ENCODE measurements around the gene ART5.

The ART5 gene

DNA sequence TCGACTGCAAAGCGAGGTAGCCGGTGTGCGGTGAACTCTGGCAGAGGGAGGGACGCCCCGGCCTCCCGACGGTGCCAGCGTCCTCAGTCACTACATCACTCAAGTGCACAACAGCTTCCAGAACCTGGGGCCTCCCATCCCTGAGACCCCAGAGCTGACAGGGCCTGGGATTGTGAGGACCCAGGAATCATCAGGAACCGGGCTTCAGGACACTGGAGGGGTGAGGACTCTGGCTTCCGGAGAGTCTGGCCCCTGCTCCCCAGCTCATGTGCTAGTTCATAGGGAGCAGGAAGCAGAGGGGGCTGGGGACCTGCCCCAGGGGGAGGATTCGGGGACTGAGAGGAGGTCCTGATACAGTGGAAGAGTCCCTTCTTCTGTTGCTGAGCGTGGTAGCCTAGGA is 4.6 kb downstream of the ART5 start:
- no peak overlapping the region for H3K4me3 ChIP-seq (ENCODE audit: low read depth, low read length)
- no peak for DNase-seq (ENCODE audit: low read depth)
- TF ChIP-seq MYC (IDR thresholded peaks at IDR 0.05; ENCODE audit: low read depth, low read length) (no peak), CTCF (IDR thresholded peaks at IDR 0.05; ENCODE audit: low read depth, low read length) (no peak), MAX (IDR thresholded peaks at IDR 0.05; ENCODE audit: low read depth, low read length) (no peak), POLR2A (IDR thresholded peaks at IDR 0.05; ENCODE audit: extremely low read depth, insufficient read length) (no peak)

DNA sequence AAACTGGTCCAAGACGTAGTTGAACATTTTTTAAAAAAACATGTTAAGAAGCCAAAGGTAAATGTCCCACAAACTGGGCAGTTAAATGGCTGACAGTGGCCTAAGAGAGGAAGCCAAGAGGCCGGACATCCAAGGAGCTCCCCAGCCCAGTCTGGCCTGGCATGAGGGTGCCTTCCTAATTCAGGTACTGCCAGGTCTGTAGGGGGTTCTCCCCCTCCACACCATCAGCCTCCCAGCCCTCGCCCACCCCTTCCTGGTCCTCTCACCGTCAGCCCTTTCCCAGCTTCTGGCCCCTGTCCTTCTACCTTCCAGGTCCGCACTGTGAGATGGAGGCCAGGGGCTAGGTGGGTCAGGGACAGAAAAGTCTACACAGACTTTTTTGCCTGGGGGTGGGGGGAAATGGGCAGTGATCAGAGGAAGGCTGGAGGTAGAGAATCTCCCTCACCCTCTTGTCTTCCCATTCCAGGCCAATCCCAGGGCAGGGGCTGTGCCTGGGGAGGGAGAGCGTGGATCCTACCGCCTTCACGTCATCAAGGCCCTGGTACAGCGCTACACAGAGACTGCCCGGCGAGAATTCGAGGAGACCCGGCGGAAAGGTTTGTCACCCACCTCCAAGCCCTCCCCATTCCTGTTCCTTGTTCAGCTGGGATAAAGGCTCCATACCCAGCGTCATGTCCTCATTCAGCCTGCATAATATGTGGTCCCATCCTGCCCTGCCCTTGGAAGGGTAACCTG is 6.0 kb downstream of the ART5 start:
- DNase-seq (ENCODE audit: low read depth) = no peak
- no peak for TF ChIP-seq POLR2A (IDR thresholded peaks at IDR 0.05; ENCODE audit: extremely low read depth, insufficient read length)
- TF ChIP-seq MAX (IDR thresholded peaks at IDR 0.05; ENCODE audit: low read depth, low read length) = no peak
- no peak for TF ChIP-seq CTCF (IDR thresholded peaks at IDR 0.05; ENCODE audit: low read depth, low read length)
- TF ChIP-seq MYC (IDR thresholded peaks at IDR 0.05; ENCODE audit: low read depth, low read length) = no peak
- H3K4me3 ChIP-seq (ENCODE audit: low read depth, low read length) = no peak overlapping the region

DNA sequence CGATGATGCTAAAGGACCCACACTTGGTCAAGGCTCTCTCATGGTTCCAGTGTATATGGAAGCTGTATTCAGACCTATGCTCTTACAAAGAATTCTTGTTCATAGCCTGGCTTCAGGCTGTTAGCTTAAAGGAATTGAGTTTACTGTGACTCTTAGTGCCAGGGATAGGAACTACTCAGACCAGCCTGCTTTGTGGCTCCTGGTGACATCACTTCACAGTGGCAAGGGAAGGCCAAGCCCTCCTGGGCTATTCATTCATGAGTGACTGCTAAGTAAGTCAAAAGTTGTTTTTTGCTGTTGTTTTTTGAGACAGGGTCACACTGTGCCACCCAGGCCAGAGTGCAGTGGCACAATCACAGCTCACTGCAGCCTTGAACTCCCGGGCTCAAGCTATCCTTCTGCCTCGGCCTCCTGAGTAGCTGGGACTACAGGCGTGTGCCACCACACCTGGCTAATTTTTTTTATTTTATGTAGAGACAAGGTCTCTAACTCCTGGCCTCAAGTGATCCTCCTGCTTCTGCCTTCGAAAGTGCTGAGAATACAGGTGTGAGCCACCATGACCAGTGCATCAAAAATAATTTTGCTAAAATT is 9.6 kb downstream of the ART5 start:
- no peak for DNase-seq (ENCODE audit: low read depth)
- TF ChIP-seq MAX (IDR thresholded peaks at IDR 0.05; ENCODE audit: low read depth, low read length) (no peak), CTCF (IDR thresholded peaks at IDR 0.05; ENCODE audit: low read depth, low read length) (no peak), MYC (IDR thresholded peaks at IDR 0.05; ENCODE audit: low read depth, low read length) (no peak), POLR2A (IDR thresholded peaks at IDR 0.05; ENCODE audit: extremely low read depth, insufficient read length) (no peak)
- H3K4me3 ChIP-seq (ENCODE audit: low read depth, low read length) = no peak overlapping the region

- no peak for DNase-seq (ENCODE audit: low read depth)
- no peak for TF ChIP-seq POLR2A (IDR thresholded peaks at IDR 0.05; ENCODE audit: extremely low read depth, insufficient read length)
- no peak for TF ChIP-seq MAX (IDR thresholded peaks at IDR 0.05; ENCODE audit: low read depth, low read length)
- TF ChIP-seq MYC (IDR thresholded peaks at IDR 0.05; ENCODE audit: low read depth, low read length) = no peak
- no peak for TF ChIP-seq CTCF (IDR thresholded peaks at IDR 0.05; ENCODE audit: low read depth, low read length)
- no peak overlapping the region for H3K4me3 ChIP-seq (ENCODE audit: low read depth, low read length)
Measured at GRCh38 chr11:3631331-3631730, 10.5 kb downstream of the ART5 start.

DNA sequence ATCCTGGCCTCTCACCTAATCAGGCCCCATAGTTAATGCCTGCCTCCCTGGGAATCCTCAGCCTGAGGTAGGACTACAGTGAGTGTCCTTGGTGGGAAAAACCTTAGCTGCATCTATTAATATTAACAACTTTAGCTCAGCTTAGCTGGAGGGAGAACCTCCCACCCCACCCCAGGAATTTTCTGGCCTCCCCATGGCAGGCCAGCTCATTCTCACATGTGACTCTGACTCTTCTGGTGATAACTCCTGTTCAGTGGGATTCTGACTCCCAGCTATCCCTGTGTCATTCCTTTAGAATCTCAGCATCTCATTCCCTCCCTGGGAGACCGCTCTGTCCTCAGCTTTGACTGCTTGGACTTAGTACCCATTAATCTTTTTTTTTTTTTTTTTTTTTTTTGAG is 14.5 kb downstream of the ART5 start:
- no peak for DNase-seq (ENCODE audit: low read depth)
- TF ChIP-seq MYC (IDR thresholded peaks at IDR 0.05; ENCODE audit: low read depth, low read length) = no peak
- TF ChIP-seq POLR2A (IDR thresholded peaks at IDR 0.05; ENCODE audit: extremely low read depth, insufficient read length) = no peak
- no peak for TF ChIP-seq CTCF (IDR thresholded peaks at IDR 0.05; ENCODE audit: low read depth, low read length)
- TF ChIP-seq MAX (IDR thresholded peaks at IDR 0.05; ENCODE audit: low read depth, low read length) = no peak
- H3K4me3 ChIP-seq (ENCODE audit: low read depth, low read length) = no peak overlapping the region

Data from NB4 (cell line).